ENCODE measurements around the gene ARSA.

The ARSA gene

DNA sequence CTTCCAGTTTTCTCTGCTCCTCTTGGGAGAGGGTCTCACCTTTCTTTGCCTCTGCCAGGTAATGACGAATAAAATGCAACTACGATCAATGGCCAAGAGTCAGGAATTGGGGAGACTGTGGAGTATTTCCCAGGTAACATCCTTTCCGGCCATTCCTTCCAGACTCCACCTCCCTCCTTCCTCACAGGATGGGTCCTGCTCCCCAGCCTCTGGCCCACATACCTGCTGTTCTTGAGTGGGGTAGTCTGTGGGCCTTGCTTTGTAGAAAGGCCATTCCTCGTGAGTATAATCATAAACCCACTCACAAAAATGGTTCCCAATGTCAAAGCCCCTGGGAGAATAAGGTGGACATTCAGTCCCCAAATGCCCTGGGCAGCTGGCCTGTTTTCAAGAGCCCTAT lies 48.2 kb downstream of the ARSA start:
- no peak for DNase-seq

DNA sequence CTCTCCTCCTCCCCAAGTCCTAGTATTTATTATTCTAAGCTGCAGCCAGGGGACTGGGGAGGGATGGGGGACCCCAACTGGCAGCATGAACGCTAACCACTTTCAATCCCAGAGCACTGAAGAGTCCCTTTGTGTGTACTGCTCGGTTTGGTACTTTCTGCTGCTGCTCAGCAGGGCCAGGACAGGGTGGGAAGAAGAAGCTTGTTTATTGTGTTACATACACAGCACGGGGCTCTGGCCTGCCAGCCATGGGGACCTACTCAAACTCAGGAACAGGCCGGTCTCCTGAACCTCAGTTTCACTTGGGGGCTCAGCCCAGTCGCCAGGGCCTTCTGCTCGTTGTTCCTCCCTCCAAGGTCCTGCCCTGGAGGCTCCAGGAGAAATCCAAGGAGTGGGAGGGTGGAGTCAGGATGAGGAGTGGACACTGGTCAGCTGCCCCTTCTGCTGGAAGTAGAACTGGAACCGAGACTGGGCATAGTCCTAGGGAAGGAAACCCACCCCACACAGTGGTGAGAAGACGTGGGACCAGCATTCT lies 49.1 kb downstream of the ARSA start:
- DNase-seq: no peak

DNA sequence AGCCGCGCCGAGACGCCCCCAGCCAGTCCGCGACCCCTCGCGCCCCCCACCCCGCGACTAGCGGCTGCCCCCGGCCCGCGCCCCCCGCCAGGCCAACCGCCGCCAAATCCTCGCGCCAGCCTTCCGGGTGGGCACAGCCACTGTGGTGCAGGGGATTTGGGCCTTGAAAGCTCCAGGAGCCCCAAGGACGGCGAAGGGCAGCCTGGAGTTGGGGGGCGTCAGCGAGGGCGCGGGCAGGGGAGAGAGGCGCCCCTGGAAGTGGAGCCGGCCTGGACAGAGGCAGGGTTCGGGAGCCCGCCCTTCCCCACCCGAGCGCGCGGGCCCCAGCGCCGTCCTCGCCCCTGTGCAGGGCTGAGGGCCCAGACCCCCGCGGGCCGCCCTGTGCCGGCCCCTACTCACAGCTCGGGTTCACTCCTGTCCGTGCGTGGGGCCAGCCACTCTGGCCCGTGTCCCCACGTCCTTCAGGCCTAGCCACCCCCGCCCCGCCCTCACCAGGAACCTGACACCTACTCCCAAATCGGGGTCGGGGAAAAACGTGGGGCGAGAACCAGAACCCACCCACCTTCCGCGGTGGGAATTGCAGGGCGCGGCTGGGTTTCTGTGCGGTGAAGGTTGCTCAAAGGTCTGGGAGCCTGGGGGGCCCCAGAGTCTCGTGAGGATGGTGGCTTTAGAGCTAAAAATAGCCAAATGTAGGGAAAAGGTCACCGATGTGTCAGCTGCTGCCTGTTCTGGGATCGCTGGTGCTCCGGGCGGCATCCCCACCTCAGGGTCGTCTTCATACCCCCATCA lies 49.8 kb downstream of the ARSA start, which contains the start of gene CPT1B:
Gene CPT1B, minus strand, starts transcription at position 441 of the 789 bp plus-strand sequence. CDS start 512 bp downstream, outside the sequence.
- no peak for DNase-seq

DNA sequence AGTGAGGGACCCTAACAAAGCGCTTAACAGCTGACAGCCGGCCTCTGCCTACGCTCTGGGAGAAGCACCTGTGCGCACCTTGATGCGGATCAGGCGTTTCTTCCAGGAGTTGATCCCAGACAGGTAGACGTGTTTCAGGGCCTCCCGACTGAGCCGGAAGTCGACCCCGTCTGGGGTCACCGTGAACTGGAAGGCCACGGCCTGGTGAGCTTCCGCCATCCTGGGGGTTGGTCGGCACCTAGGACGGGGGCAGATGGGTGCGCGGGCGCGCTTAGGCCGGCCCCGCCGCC lies 50.3 kb downstream of the ARSA start:
- no peak for DNase-seq

DNA sequence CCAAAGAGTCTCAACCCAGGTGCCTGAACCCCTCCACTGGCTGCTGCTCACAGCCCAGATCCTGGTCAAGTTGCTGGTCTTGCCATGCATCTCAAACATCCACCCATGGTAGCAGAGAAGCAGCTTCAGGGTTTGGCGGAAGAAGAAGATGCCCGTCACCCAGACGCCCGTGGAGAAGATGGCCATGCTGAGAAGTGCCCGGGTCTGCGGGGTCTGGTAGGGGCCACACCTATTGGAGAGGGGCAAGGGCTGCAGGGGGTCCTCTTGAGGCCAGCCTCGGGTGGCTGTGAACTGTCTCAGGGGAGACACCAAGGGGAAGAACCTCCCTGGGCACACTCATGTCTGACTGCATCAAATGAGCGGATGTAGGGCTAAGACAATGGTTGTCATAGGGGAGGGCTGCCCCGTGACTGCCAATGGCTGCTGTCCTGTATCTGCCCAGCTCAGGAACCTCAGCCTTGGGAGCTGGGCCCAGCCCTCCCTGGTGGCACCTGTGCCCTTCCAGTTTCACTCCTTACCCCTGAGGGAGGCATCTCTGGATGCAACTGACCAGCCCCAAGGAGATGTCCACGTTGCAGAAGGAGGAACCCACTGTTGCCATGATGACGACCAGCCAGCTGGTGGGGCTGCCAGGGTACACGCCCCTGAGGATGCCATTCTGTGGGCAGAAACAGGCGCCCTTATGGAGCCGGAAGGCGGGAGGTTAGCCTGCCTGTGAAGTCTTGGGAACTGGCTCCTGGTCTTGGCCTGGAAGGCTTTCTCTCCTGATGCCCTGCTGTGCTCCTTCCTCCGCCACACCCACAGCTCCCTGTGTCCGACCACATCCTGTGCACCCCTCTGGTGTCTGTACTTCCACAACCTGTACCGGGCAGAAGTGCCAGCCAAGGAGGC lies 50.9 kb downstream of the ARSA start:
- DNase-seq: peak in 1 of 5 experiments; percentile 9

DNA sequence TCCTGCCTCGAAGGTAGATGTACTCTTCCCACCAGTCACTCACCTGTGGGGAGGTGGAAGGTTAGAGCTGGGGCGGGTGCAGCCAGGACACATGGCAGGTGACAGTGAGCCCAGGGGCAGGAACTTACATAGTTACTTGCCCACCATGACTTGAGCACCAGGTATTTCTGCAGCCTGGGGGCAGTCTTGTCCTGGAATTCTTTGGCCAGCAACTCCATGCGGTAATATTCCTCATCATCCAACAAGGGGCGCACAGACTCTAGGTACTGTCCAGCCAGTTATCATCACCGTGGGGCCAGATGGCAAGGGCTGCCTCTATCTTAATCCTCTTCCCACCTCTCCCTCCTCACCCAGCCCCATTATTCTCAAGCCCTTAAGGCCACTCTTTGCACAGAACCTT lies 51.9 kb downstream of the ARSA start:
- peak in 1 of 5 experiments; percentile 7 for DNase-seq

DNA sequence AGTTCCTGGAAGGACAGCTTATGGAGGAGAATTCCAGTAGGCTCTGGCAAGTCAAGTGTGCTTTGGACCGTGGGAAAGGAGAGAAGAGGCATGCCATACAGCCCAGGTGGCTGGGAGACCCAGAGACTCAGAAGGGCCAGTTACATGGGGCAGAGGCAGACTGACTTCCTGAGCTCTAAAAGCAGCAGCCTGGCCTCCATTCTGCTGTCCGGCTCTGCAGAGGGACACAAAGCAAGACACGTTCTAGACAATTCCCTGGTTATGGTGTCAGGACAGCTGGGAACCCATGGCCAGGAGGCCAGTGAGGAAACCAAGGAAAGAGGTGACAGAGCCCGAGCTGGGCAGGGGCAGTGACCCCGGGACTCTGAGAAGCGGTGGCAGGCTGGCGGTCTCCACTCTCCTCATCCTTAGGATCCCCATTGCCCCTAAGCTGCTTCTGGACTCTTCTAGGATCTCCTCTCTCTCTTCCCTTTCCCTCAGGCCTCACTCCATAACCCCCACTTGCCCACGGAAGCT lies 52.5 kb downstream of the ARSA start:
- no peak for DNase-seq
